Mononuclear cell (primary cell): ENCODE data around the gene MLLT6. TPM values are rescaled to one million over a fixed set of nuclear protein-coding genes. Genes with fewer than 3 reads are reported as not detected.

Experiments
- H3K27me3 ChIP-seq: 2 replicates; pipeline ENCODE4 v1.6.0; 2011; ENCODE audit warnings: low read length, control low read depth; ENCODE audit not compliant: insufficient read depth
- H3K4me1 ChIP-seq: 2 replicates; pipeline ENCODE4 v1.5.1; 2011; ENCODE audit warnings: mild to moderate bottlenecking, low read length, control low read depth; ENCODE audit not compliant: insufficient read depth
- H3K4me3 ChIP-seq: 2 replicates; pipeline ENCODE4 v1.5.1; 2011; ENCODE audit warnings: mild to moderate bottlenecking, low read length, moderate library complexity
- H3K9me3 ChIP-seq: 2 replicates; pipeline ENCODE4 v1.5.1; 2011; ENCODE audit warnings: low read depth, mild to moderate bottlenecking, control low read depth, low read length
- total RNA-seq: library from RNA; depleted of rRNA; stranded (reverse); fragments of >200 nt; gene quantifications from one replicate; pipeline ENCODE4 v1.2.3, GENCODE V29; 2012

Gene MLLT6
- total RNA-seq, 1 donor = 95.9 TPM

GRCh38 chr17:38739305-38739704 is 34.2 kb downstream of the MLLT6 start:
- Histone ChIP-seq H3K27me3 (no peaks in the 10 kb centered on the region), H3K4me3 (no peak overlapping the region), H3K9me3 (no peaks in the 10 kb centered on the region), H3K4me1 (no peaks in the 10 kb centered on the region)

GRCh38 chr17:38740044-38740443 is 35.0 kb downstream of the MLLT6 start:
- Histone ChIP-seq H3K4me1 (no peaks in the 10 kb centered on the region), H3K27me3 (no peaks in the 10 kb centered on the region), H3K9me3 (no peaks in the 10 kb centered on the region), H3K4me3 (no peak overlapping the region)

- Histone ChIP-seq H3K4me3 (no peak overlapping the region), H3K27me3 (peaks cover 3% of the 10 kb centered on the region), H3K4me1 (no peaks in the 10 kb centered on the region), H3K9me3 (no peaks in the 10 kb centered on the region)
These were observed 35.7 kb downstream of the MLLT6 start for GRCh38 chr17:38740806-38741205.

DNA sequence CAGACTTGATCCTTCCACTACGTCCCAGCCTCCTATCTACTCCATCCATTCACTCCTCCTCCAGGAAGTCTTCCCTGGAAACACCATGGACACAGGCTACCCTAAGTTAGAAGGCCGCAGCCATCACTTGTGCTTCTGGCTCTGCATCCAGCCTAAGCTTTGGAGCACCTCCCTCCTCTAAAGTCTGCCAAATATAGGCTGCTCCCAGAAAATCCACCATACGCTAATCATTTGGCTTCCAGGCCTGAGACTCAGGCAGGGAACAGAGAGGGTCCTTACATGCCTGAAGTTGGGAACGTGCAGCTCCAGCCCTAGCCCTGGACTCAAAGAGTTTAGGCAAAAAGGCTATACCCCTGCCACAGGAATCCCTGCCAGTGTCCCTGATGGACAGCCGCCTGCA is 36.4 kb downstream of the MLLT6 start:
- H3K9me3 ChIP-seq = no peaks in the 10 kb centered on the region
- no peak overlapping the region for H3K4me3 ChIP-seq
- peaks cover 9% of the 10 kb centered on the region for H3K27me3 ChIP-seq
- H3K4me1 ChIP-seq = peaks cover 2% of the 10 kb centered on the region

- Histone ChIP-seq H3K4me1 (peaks cover 7% of the 10 kb centered on the region), H3K9me3 (no peaks in the 10 kb centered on the region), H3K27me3 (peaks cover 14% of the 10 kb centered on the region), H3K4me3 (no peak overlapping the region)
These were observed 36.9 kb downstream of the MLLT6 start for GRCh38 chr17:38741921-38742410.

- no peaks in the 10 kb centered on the region for H3K9me3 ChIP-seq
- no peak overlapping the region for H3K4me3 ChIP-seq
- peaks cover 17% of the 10 kb centered on the region for H3K27me3 ChIP-seq
- peaks cover 12% of the 10 kb centered on the region for H3K4me1 ChIP-seq
These were observed 37.6 kb downstream of the MLLT6 start for GRCh38 chr17:38742411-38743308.

- peaks cover 23% of the 10 kb centered on the region for H3K27me3 ChIP-seq
- no peak overlapping the region for H3K4me3 ChIP-seq
- H3K9me3 ChIP-seq = no peaks in the 10 kb centered on the region
These were observed 38.6 kb downstream of the MLLT6 start for GRCh38 chr17:38743556-38744171.

DNA sequence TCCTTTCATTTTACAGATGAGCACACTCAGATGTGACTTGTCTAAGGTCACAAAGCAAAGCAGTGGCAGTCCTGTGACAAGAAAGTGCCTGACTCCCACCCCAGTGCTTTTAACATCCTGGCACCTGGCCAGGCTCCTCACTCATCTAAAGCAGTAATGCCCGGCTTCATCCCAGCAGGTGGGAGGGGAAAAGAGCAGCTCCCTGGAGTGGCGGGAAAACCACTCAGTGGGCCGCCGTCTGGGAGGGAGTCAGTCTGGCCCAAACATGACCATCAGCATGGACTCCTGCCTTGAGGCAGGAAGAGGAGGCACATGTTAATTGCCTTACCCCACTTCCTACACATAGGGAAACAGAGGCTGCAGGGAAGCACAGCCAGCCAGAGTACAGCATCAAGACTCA is 40.5 kb downstream of the MLLT6 start:
- H3K27me3 ChIP-seq = peaks cover 40% of the 10 kb centered on the region
- no peak overlapping the region for H3K4me3 ChIP-seq
- no peaks in the 10 kb centered on the region for H3K9me3 ChIP-seq
- H3K4me1 ChIP-seq = peaks cover 38% of the 10 kb centered on the region

More at GRCh38 chr17:38743556-38744171, 38.6 kb downstream of the MLLT6 start:
- H3K4me1 ChIP-seq = peaks cover 19% of the 10 kb centered on the region

- Histone ChIP-seq H3K4me1 (peaks cover 45% of the 10 kb centered on the region), H3K27me3 (peaks cover 47% of the 10 kb centered on the region)
These were observed 41.2 kb downstream of the MLLT6 start for GRCh38 chr17:38746004-38746848.

DNA sequence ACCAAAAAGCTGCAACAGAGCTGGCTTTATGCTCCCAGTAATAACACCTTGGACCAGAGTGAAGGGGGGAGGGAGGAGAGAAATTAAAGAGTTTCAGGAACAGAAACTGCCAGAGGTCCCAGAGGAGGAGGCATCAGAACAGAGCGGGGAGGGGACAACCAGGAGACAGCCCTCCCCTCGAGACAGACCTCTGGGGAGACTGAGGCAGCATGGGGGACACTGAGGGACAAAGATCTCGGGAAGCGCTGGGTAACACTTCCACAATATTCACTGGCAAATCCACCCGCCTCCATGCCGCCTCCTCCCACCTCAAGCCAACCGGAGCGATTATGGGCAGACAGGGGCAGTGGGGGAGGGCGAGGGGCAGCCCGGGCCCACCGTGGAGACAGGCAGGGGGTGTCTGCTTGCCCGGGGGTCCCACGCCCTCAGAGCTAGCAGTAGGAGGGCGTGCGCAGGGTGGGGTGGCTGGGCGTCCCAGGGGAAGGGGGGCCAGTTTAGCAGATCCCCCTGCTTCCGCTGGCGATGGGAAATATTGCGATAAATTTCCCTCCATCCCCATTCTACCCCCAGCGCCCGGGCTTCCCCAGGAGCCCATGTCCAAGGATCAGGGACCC is 41.9 kb downstream of the MLLT6 start:
- Histone ChIP-seq H3K27me3 (peaks cover 50% of the 10 kb centered on the region), H3K9me3 (no peaks in the 10 kb centered on the region), H3K4me3 (no peak overlapping the region), H3K4me1 (peaks cover 50% of the 10 kb centered on the region)

More at GRCh38 chr17:38746004-38746848, 41.2 kb downstream of the MLLT6 start:
- H3K4me3 ChIP-seq = no peak overlapping the region
- H3K9me3 ChIP-seq = no peaks in the 10 kb centered on the region

GRCh38 chr17:38747463-38748148 is 42.5 kb downstream of the MLLT6 start:
- Histone ChIP-seq H3K27me3 (peaks cover 50% of the 10 kb centered on the region), H3K4me1 (peaks cover 53% of the 10 kb centered on the region), H3K9me3 (no peaks in the 10 kb centered on the region), H3K4me3 (no peak overlapping the region)

DNA sequence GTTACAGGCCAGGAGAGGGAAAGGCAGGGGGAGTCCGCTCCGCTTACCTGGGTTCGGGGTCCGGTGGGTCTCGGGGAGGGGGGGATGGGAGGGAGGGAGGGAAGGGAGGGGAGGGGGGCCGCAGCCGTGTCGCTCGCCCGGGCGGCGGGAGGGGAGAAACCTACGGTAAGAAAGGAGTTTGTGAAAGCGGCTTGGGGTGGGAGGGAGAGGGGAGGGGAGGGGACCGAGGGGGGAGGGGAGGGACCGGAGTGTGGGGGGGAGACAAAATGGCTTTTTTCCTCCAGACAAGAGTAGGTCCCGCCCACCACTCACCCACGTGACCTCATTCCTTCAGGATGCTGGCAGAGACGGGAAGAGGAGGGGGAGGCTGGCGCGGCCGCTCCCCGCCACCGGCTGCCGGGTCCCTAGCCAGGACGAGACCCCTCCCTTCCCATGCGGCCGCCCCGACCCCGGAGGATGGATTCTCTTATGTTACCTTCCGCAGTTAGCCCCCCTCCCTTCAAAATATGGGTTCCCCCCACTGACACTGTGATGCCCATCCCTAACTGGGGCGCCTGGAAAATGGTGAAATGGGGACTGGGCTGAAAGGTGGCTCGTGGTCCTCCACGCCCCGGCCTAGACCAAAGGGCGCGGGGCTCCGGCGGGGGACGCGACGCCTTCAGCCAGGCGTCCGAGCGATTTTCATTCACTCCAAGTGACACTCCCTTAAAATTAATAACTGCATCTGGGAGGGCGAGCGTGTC is 43.2 kb downstream of the MLLT6 start, which contains the start of gene PCGF2:
Gene PCGF2 (minus strand): TSS at position 188 of the 743 bp plus-strand sequence. CDS start 7,934 bp downstream, outside the sequence.
- Histone ChIP-seq H3K9me3 (no peaks in the 10 kb centered on the region), H3K27me3 (peaks cover 50% of the 10 kb centered on the region), H3K4me1 (peaks cover 57% of the 10 kb centered on the region), H3K4me3 (peak within 1 kb of the TSS; percentile 18)

- peaks cover 63% of the 10 kb centered on the region for H3K4me1 ChIP-seq
- H3K4me3 ChIP-seq = peak overlapping the region; percentile 18
- H3K27me3 ChIP-seq = peaks cover 50% of the 10 kb centered on the region
- no peaks in the 10 kb centered on the region for H3K9me3 ChIP-seq
These were observed 43.8 kb downstream of the MLLT6 start for GRCh38 chr17:38748892-38749222.
